ENCODE results near the gene CRB1.

The CRB1 gene

DNA sequence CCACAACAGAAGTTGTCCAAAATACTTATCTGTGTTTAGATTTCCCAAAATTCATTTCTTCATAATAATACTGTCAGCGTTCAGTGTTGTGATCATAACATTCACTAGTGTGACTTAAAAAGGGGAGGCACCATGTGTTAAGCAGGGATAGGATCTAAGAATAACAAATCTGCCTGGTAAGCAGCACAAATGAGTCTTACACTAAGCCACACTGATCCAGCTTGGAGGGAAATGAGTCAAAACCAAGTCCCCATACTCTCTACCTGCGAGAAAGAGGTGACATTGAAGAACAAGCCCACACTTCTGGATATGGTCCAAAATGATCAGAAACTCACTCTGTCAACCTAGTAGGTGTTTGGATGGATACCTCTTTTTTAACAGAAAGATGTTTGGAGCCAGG is 145.5 kb downstream of the CRB1 start:
- no peak for TF ChIP-seq Cebpa-rat (IDR thresholded peaks at IDR 0.05)
- no peak overlapping the region for H3K27ac ChIP-seq
- H3K27me3 ChIP-seq: no peaks in the 10 kb centered on the region
- no peaks in the 10 kb centered on the region for H3K36me3 ChIP-seq
- no peak overlapping the region for H3K4me3 ChIP-seq
- H4K20me1 ChIP-seq: no peaks in the 10 kb centered on the region
- H3K4me2 ChIP-seq: no peak overlapping the region
- no peak overlapping the region for H3K9ac ChIP-seq
- H3K9me3 ChIP-seq: no peaks in the 10 kb centered on the region
- H3K4me1 ChIP-seq: no peaks in the 10 kb centered on the region

DNA sequence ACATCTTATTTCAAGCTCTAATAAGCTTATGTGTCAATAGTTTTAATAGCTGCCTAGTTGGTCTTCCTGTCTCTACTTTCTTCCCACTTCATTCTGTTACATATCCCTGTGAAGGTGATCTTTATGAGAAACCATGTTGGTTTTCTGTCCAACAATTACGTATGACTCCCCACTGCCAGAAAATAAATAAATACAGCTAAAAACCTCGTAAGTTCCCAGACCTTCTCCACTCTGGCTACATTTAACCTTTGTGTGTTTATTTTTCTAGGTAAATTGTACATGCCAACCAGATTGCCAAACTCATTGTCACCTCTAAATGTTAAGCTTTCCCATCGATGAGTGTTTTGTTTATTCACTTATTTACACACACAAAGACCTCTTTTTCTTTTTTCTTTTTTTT is 147.2 kb downstream of the CRB1 start:
- H3K9ac ChIP-seq: no peak overlapping the region
- H3K36me3 ChIP-seq: no peaks in the 10 kb centered on the region
- H3K9me3 ChIP-seq: no peaks in the 10 kb centered on the region
- no peak overlapping the region for H3K27ac ChIP-seq
- H3K4me2 ChIP-seq: no peak overlapping the region
- no peaks in the 10 kb centered on the region for H4K20me1 ChIP-seq
- H3K4me3 ChIP-seq: no peak overlapping the region
- H3K4me1 ChIP-seq: no peaks in the 10 kb centered on the region
- TF ChIP-seq Cebpa-rat (IDR thresholded peaks at IDR 0.05): no peak
- H3K27me3 ChIP-seq: no peaks in the 10 kb centered on the region

DNA sequence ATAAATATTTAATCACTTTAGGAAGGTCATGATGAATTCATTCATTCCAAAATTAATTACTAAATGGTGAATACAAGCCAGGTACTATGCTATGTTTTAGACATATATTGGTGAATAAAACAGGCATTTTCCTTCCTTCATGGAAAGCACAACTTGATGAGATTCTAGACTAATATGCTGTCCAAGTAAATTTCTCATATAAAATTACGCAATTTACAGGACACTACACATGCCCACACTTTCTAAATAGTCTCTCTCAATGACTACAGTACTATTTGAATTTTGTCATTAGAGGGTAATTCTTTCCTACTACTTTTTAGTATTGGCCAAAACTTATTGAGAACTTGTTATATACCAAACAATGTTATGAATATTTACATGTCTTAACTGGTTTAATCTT is 150.6 kb downstream of the CRB1 start:
- no peak overlapping the region for H3K4me2 ChIP-seq
- no peaks in the 10 kb centered on the region for H4K20me1 ChIP-seq
- H3K4me1 ChIP-seq: no peaks in the 10 kb centered on the region
- no peak overlapping the region for H3K4me3 ChIP-seq
- no peak for TF ChIP-seq Cebpa-rat (IDR thresholded peaks at IDR 0.05)
- H3K36me3 ChIP-seq: no peaks in the 10 kb centered on the region
- no peak overlapping the region for H3K9ac ChIP-seq
- no peak overlapping the region for H3K27ac ChIP-seq
- no peaks in the 10 kb centered on the region for H3K27me3 ChIP-seq
- no peaks in the 10 kb centered on the region for H3K9me3 ChIP-seq

DNA sequence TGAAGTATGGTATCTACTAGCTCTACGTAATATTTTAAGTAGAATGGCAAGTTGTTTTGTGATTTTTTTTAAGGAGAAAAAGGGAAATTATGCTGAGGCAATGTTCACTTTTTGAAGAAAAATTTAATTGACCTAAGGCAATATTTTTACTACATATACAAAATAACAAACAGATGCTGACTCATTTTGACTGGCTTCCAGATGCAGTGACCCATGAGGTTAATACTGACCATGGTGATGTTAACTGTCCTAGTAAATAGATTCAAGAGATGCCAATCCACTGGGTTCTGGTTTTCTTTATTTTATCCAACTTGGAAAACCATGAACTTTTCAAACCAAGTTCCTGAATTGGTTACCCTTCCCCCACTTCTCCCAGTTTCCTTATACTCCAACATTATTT is 154.9 kb downstream of the CRB1 start:
- no peak overlapping the region for H3K4me2 ChIP-seq
- H3K4me1 ChIP-seq: 0 out of 2 replicates have a peak, but pooled peaks cover 3% of the 10 kb centered on the region
- no peak overlapping the region for H3K27ac ChIP-seq
- H4K20me1 ChIP-seq: no peaks in the 10 kb centered on the region
- no peaks in the 10 kb centered on the region for H3K36me3 ChIP-seq
- H3K4me3 ChIP-seq: no peak overlapping the region
- H3K9me3 ChIP-seq: no peaks in the 10 kb centered on the region
- H3K9ac ChIP-seq: no peak overlapping the region
- no peaks in the 10 kb centered on the region for H3K27me3 ChIP-seq
- TF ChIP-seq Cebpa-rat (IDR thresholded peaks at IDR 0.05): no peak

DNA sequence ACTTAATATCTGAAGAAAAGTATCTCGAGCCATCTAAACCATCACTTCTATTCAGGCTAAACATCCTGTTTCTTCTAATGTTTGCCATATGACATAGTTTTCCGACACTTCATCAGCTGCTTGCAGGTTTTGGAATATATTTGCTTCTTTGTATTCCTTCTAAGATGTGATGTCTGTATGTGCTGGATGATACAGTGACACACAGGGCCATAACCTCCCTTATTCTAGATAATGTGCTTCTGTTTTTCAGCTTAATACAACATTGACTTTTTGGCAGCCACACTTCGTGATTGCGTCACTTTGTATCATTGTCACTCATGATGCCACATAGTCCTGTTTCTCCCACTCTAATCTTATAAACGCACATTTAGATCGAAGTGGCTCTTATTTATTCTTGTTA is 156.3 kb downstream of the CRB1 start:
- H3K4me1 ChIP-seq: 0 out of 2 replicates have a peak, but pooled peaks cover 3% of the 10 kb centered on the region

DNA sequence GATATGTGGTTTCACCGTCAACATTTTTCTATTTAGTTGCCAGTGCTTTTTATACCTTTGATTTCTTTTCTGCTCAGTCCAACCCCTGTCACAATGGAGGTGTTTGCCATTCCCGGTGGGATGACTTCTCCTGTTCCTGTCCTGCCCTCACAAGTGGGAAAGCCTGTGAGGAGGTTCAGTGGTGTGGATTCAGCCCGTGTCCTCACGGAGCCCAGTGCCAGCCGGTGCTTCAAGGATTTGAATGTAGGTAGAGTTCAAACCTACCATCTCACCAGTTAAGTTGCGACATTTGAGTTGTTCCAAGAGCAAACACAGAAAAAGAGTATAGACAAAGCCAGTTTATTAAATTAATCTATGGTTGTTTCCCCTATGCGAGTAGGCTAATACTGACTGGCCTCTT is 161.3 kb downstream of the CRB1 start:
- no peak for TF ChIP-seq Cebpa-rat (IDR thresholded peaks at IDR 0.05)
- H3K4me3 ChIP-seq: no peak overlapping the region

More for the DNA sequence above, 156.3 kb downstream of the CRB1 start:
- H3K27me3 ChIP-seq: no peaks in the 10 kb centered on the region
- no peaks in the 10 kb centered on the region for H3K9me3 ChIP-seq
- no peak overlapping the region for H3K27ac ChIP-seq
- H4K20me1 ChIP-seq: no peaks in the 10 kb centered on the region
- H3K4me2 ChIP-seq: no peak overlapping the region
- H3K36me3 ChIP-seq: no peaks in the 10 kb centered on the region
- H3K4me3 ChIP-seq: no peak overlapping the region
- H3K9ac ChIP-seq: no peak overlapping the region
- no peak; the same call in 1 of the 2 replicates for TF ChIP-seq Cebpa-rat (IDR thresholded peaks at IDR 0.05)

DNA sequence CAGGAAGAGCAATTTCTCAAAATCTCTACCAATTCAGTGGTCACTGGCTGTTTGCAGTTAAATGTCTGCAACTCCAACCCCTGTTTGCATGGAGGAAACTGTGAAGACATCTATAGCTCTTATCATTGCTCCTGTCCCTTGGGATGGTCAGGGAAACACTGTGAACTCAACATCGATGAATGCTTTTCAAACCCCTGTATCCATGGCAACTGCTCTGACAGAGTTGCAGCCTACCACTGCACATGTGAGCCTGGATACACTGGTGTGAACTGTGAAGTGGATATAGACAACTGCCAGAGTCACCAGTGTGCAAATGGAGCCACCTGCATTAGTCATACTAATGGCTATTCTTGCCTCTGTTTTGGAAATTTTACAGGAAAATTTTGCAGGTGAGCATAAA is 167.2 kb downstream of the CRB1 start:
- TF ChIP-seq Cebpa-rat (IDR thresholded peaks at IDR 0.05): no peak
- peaks cover 9% of the 10 kb centered on the region for H3K4me1 ChIP-seq
- H3K4me2 ChIP-seq: 0 out of 2 replicates have a peak overlapping the region, but pooled peaks have one; percentile 11
- no peak overlapping the region for H3K9ac ChIP-seq
- no peaks in the 10 kb centered on the region for H3K9me3 ChIP-seq
- no peaks in the 10 kb centered on the region for H3K27me3 ChIP-seq
- H4K20me1 ChIP-seq: no peaks in the 10 kb centered on the region
- H3K36me3 ChIP-seq: no peaks in the 10 kb centered on the region
- no peak overlapping the region for H3K4me3 ChIP-seq
- no peak overlapping the region for H3K27ac ChIP-seq

More for the DNA sequence above, 161.3 kb downstream of the CRB1 start:
- no peaks in the 10 kb centered on the region for H4K20me1 ChIP-seq
- no peak overlapping the region for H3K9ac ChIP-seq
- H3K27me3 ChIP-seq: no peaks in the 10 kb centered on the region
- H3K36me3 ChIP-seq: no peaks in the 10 kb centered on the region
- H3K9me3 ChIP-seq: no peaks in the 10 kb centered on the region
- 0 out of 2 replicates have a peak, but pooled peaks cover 3% of the 10 kb centered on the region for H3K4me1 ChIP-seq
- no peak overlapping the region for H3K4me2 ChIP-seq
- H3K27ac ChIP-seq: no peak overlapping the region

DNA sequence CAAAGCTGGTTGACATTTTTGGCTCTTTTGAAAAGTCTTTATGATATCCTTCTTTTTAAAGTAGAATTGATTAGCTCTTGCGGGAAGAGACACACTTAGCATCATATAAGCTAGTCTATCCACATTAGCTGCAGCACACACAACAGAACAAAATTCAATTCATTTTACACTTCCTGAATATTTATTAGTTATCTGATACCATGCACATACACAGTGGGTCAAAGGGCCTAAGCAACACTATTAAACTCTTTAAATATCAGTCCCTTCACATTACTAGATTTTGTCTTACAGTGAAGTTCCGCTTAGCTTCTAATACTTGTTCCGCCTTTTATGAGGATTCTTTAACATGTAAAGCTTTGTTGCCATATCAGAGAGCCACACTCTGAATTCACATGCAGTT is 169.5 kb downstream of the CRB1 start:
- Histone ChIP-seq H3K27ac (no peak overlapping the region), H3K9ac (no peak overlapping the region), H3K4me2 (no peak overlapping the region), H3K27me3 (no peaks in the 10 kb centered on the region), H4K20me1 (no peaks in the 10 kb centered on the region), H3K9me3 (no peaks in the 10 kb centered on the region), H3K36me3 (no peaks in the 10 kb centered on the region), H3K4me1 (peaks cover 9% of the 10 kb centered on the region), H3K4me3 (no peak overlapping the region)
- no peak for TF ChIP-seq Cebpa-rat (IDR thresholded peaks at IDR 0.05)

DNA sequence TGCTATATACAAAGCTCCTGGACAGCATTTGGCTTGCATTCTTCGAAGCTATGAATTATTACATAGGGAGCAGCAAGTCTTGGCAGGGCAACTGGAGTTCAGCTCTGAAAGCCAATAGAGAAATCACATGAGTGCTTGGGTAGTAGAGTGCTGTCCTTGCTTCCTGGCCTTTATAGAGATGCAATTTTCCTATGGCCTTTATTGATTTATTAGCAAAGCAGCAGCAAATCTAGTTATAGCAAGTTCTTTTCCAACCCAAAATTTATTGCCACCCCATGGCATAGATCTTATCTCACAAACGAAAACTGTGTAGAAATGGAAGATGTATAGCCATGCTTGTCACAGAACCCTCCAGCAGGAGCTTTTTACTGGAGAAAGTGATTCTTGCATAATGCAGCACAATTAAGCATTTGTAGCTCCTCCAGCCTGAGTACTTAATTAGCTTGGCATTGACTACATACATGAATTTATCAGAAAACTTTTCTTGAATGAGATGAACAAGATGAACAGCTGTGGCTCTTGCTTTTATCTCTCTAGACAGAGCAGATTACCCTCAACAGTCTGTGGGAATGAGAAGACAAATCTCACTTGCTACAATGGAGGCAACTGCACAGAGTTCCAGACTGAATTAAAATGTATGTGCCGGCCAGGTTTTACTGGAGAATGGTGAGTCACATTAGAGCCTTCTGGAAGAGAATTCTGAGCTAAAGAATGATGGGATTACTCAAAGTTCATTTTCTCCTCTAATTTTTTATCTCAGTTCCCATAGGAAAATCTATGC is 170.1 kb downstream of the CRB1 start:
- Histone ChIP-seq H3K4me2 (no peak overlapping the region), H3K27ac (no peak overlapping the region)

DNA sequence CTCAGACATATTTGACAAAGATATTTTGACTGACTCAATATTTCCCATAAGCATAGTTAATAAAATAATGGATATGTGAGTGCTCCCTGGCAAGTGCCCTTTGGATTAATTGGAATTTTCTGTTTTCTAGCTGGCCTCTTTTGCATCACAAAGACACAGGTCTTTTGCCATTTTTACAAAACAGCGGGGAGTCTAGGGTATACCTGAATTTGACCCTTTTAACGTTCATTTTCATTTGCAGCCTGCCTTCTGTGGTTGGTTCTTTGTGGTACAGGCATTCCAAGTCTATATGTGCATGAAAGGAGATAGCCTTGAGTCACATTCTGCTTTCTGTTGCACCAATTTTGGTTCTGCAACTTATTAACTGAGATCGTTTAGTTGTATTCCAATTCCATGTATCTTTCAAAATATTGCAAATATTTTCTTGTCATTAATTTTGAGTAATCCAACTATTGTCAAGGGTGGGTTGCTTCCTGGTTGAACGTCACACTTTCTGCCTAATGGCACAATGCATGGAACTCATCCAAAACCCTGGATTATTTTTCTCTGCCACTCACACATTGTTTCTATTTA is 171.7 kb downstream of the CRB1 start:
- no peak overlapping the region for H3K27ac ChIP-seq
- no peaks in the 10 kb centered on the region for H4K20me1 ChIP-seq
- no peak overlapping the region for H3K4me3 ChIP-seq
- no peaks in the 10 kb centered on the region for H3K9me3 ChIP-seq
- no peak overlapping the region for H3K9ac ChIP-seq
- H3K27me3 ChIP-seq: no peaks in the 10 kb centered on the region
- no peaks in the 10 kb centered on the region for H3K36me3 ChIP-seq
- TF ChIP-seq Cebpa-rat (IDR thresholded peaks at IDR 0.05): no peak
- peaks cover 7% of the 10 kb centered on the region for H3K4me1 ChIP-seq
- H3K4me2 ChIP-seq: no peak overlapping the region

More for the DNA sequence above, 170.1 kb downstream of the CRB1 start:
- Histone ChIP-seq H3K9ac (no peak overlapping the region), H3K4me3 (no peak overlapping the region), H3K27me3 (no peaks in the 10 kb centered on the region), H3K9me3 (no peaks in the 10 kb centered on the region), H3K4me1 (peaks cover 9% of the 10 kb centered on the region), H4K20me1 (no peaks in the 10 kb centered on the region), H3K36me3 (no peaks in the 10 kb centered on the region)
- no peak for TF ChIP-seq Cebpa-rat (IDR thresholded peaks at IDR 0.05)

Measured in BLaER1 (cell line).